ENCODE results near the gene RPS6KA3. TPM values are rescaled to one million over a fixed set of nuclear protein-coding genes. Genes with fewer than 3 reads are reported as not detected.

The RPS6KA3 gene
- total and polyA plus RNA-seq, 2 of the 8 experiments (the other 6 are each of a cell fraction or from before 2014, with no cell fraction given) = 7.1 to 13.0 TPM

DNA sequence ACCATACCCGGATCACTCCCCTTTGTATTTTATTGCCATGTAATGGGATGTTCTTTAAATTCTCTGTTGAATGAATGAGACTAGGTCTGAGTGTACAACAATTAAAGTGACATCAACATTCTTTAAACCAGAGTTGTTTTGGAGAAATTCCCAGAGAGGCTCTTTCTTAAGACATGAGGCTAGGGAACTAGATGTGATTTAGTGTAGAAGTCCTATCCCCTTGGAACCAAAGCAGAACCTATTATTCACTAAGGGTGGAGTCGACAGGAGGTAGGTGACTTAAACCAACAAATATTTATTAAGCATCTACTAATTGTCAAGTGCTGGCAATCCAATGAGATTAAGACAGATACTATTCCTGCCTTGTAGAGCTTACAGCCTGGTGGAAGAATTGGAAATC is 126.7 kb downstream of the RPS6KA3 start:
- CTCF ChIA-PET (ENCODE audit: partially characterized antibody) = no interaction called here
- H3K9ac ChIP-seq (replicated peaks in 1 of 4; ENCODE audit: extremely low read depth in 1 of 4, low read depth in 3 of 4, low read length in 3 of 4) = no peak overlapping the region
- TF ChIP-seq SIN3A (conservative IDR thresholded peaks at IDR 0.05 in 1 of 2, IDR thresholded peaks at IDR 0.05 in 1 of 2; ENCODE audit: low read depth in 1 of 2, low read length in 2 of 2) (no peak), EP300 (IDR thresholded peaks at IDR 0.05; ENCODE audit: borderline replicate concordance in 1 of 2, low read depth in 2 of 2, low read length in 2 of 2) (no peak), CBX5 (IDR thresholded peaks at IDR 0.05; ENCODE audit: low read depth, low read length) (no peak), JUN (IDR thresholded peaks at IDR 0.05; ENCODE audit: low read depth, low read length) (no peak), CEBPB (IDR thresholded peaks at IDR 0.05; ENCODE audit: low read depth, low read length) (no peak), SP2 (IDR thresholded peaks at IDR 0.05; ENCODE audit: low read length) (no peak), POLR2AphosphoS5 (IDR thresholded peaks at IDR 0.05; ENCODE audit: low read depth, low read length) (no peak), RBBP5 (IDR thresholded peaks at IDR 0.05; ENCODE audit: borderline replicate concordance, low read depth, low read length) (no peak), FOSL1 (IDR thresholded peaks at IDR 0.05; ENCODE audit: insufficient read depth, low read depth, low read length) (no peak), JUND (IDR thresholded peaks at IDR 0.05; ENCODE audit: low read length) (no peak), TAF1 (IDR thresholded peaks at IDR 0.05; ENCODE audit: low read depth, low read length) (no peak), RFX5 (IDR thresholded peaks at IDR 0.05; ENCODE audit: borderline replicate concordance, low read depth, low read length) (no peak), SP1 (IDR thresholded peaks at IDR 0.05; ENCODE audit: low read depth, low read length) (no peak)
- TF ChIP-seq, protein P1, sequence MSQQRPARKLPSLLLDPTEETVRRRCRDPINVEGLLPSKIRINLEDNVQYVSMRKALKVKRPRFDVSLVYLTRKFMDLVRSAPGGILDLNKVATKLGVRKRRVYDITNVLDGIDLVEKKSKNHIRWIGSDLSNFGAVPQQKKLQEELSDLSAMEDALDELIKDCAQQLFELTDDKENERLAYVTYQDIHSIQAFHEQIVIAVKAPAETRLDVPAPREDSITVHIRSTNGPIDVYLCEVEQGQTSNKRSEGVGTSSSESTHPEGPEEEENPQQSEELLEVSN (IDR thresholded peaks at IDR 0.05) = no peak

More for the DNA sequence above, 126.7 kb downstream of the RPS6KA3 start:
- no peak overlapping the region for H2BK5ac ChIP-seq (ENCODE audit: low read depth, low read length)
- H3K4me3 ChIP-seq (ENCODE audit: extremely low read depth in 1 of 4, insufficient read depth in 2 of 4, low read depth in 3 of 4, low read length in 4 of 4) = peak overlapping the region; percentile 17 to 99 (median 87); a peak in 5 of 8 replicates
- no peaks in the 10 kb centered on the region for H3K23me2 ChIP-seq (ENCODE audit: low read depth, low read length)
- no peak overlapping the region for H2BK12ac ChIP-seq (ENCODE audit: low read depth, low read length)
- H3K27me3 ChIP-seq (replicated peaks in 1 of 4; ENCODE audit: control insufficient read depth in 3 of 4, extremely low read depth in 1 of 4, insufficient read depth in 3 of 4, low read length in 3 of 4) = no peaks in the 10 kb centered on the region
- no peak overlapping the region for H3K27ac ChIP-seq (ENCODE audit: low read depth, low read length)
- H4K20me1 ChIP-seq (replicated peaks in 1 of 2; ENCODE audit: control insufficient read depth in 1 of 2, insufficient read depth in 2 of 2, low read length in 2 of 2) = peaks cover 3 to 5% of the 10 kb centered on the region in 2 experiments
- H3K23ac ChIP-seq (ENCODE audit: insufficient read length) = no peak overlapping the region
- H2AFZ ChIP-seq (ENCODE audit: low read length) = no peak overlapping the region
- 87% methylated on average over 2 of the region's 2 CpGs; no CpG with 5 or more reads in 1 of the 2 experiments for WGBS, 2 experiments (ENCODE audit: extremely low coverage in 1 of 2, insufficient coverage in 1 of 2, insufficient read length in 1 of 2, insufficient replicate concordance in 2 of 2, low coverage in 1 of 2, low lambda C conversion rate in 2 of 2, missing lambda C conversion rate in 1 of 2)
- H3K36me3 ChIP-seq (ENCODE audit: control insufficient read depth in 2 of 4, insufficient read depth in 4 of 4, low read length in 3 of 4) = peaks cover 0 to 50% (median 10%) of the 10 kb centered on the region in 4 experiments; a peak in 6 of 8 replicates
- H3K4ac ChIP-seq (replicated peaks; ENCODE audit: insufficient read length, low read depth, low read length) = no peak overlapping the region
- H3K4me2 ChIP-seq (ENCODE audit: insufficient read depth in 1 of 2, low read depth in 2 of 2, low read length in 2 of 2) = peak overlapping the region; percentile 55 to 66; a peak in 3 of 4 replicates
- no peaks in the 10 kb centered on the region for H3K9me3 ChIP-seq (ENCODE audit: insufficient read depth in 2 of 2, low read depth in 1 of 2, low read length in 1 of 2)
- peaks cover 6 to 41% of the 10 kb centered on the region in 2 experiments for H3K79me2 ChIP-seq (ENCODE audit: control insufficient read depth in 1 of 2, insufficient read depth in 2 of 2, low read length in 2 of 2)
- DNase-seq (ENCODE audit: low read depth in 1 of 2, low spot score in 2 of 2) (no peak), FAIRE-seq (no peak)
- no peak overlapping the region for H2BK15ac ChIP-seq (ENCODE audit: low read length)
- no peak overlapping the region for H4K91ac ChIP-seq (replicated peaks; ENCODE audit: insufficient read length, low read length)
- no peak overlapping the region for H3K56ac ChIP-seq (replicated peaks; ENCODE audit: insufficient read length, low read depth, low read length)
- no peak overlapping the region for H2BK120ac ChIP-seq (replicated peaks; ENCODE audit: low read depth, low read length)
- no peak overlapping the region for H3K14ac ChIP-seq (ENCODE audit: insufficient read length)
- POLR2A ChIA-PET (ENCODE audit: partially characterized antibody) = interaction anchor here (0.8 to 1.3 kb wide), 5 partner anchors 9 to 551 kb away, joined by 3 to 4 read pairs (median 3); no protein-coding TSS in a partner anchor
- H3K18ac ChIP-seq (ENCODE audit: extremely low read depth, low read length) = no peak overlapping the region
- H2AK5ac ChIP-seq (ENCODE audit: low read depth, low read length) = no peak overlapping the region
- no peak overlapping the region for H4K8ac ChIP-seq (ENCODE audit: extremely low read depth, insufficient read depth, low read length)
- H4K5ac ChIP-seq (ENCODE audit: insufficient read length, low read depth, low read length) = no peak overlapping the region
- H3K4me1 ChIP-seq (replicated peaks in 1 of 4; ENCODE audit: control insufficient read depth in 3 of 4, insufficient read depth in 4 of 4, low read length in 3 of 4) = no peaks in the 10 kb centered on the region
- no peaks in the 10 kb centered on the region for H3K79me1 ChIP-seq (ENCODE audit: low read depth, low read length)
- no peak overlapping the region for H2BK20ac ChIP-seq (ENCODE audit: low read length)
